Measurements from ENCODE around the gene EPS8L2. TPM values are rescaled to one million over a fixed set of nuclear protein-coding genes. Genes with fewer than 3 reads are reported as not detected.

The EPS8L2 gene
- total RNA-seq, 4 donors from 2014 or later, result 5.6 to 31.6 (median 24.9) TPM

- Histone ChIP-seq H3K9me3 (no peaks in the 10 kb centered on the region), H3K36me3 (no peaks in the 10 kb centered on the region), H3K4me3 (no peak overlapping the region), H3K4me1 (peaks cover 33 to 68% (median 62%) of the 10 kb centered on the region in 4 donors), H3K27me3 (peaks cover 10 to 96% (median 51%) of the 10 kb centered on the region in 4 donors), H3K27ac (replicated peaks in 1 of 4) (no peak overlapping the region)
- intact Hi-C loops (cut with DNase I), result no loop called here
- no peak for DNase-seq (ENCODE audit: extremely low spot score)
- 63% methylated on average over 15 of the region's 19 CpGs for WGBS
- TF ChIP-seq CTCF (IDR thresholded peaks at IDR 0.05) (no peak), POLR2AphosphoS5 (IDR thresholded peaks at IDR 0.05) (no peak), EP300 (IDR thresholded peaks at IDR 0.05) (no peak), POLR2A (IDR thresholded peaks at IDR 0.05; ENCODE audit: low read depth) (no peak)
Observed at GRCh38 chr11:724049-724777, 18.2 kb downstream of the EPS8L2 start.

GRCh38 chr11:724778-725386, 18.9 kb downstream of the EPS8L2 start:
- 74% methylated on average over 15 of the region's 18 CpGs for WGBS
- peaks cover 33 to 70% (median 63%) of the 10 kb centered on the region in 4 donors for H3K4me1 ChIP-seq
- intact Hi-C loops (cut with DNase I), result no loop called here
- H3K27me3 ChIP-seq, result peaks cover 10 to 95% (median 51%) of the 10 kb centered on the region in 4 donors
- no peak overlapping the region for H3K27ac ChIP-seq (replicated peaks in 1 of 4)
- H3K4me3 ChIP-seq, result no peak overlapping the region
- H3K9me3 ChIP-seq, result no peaks in the 10 kb centered on the region
- no peak for DNase-seq (ENCODE audit: extremely low spot score)
- no peaks in the 10 kb centered on the region for H3K36me3 ChIP-seq
- TF ChIP-seq POLR2A (IDR thresholded peaks at IDR 0.05; ENCODE audit: low read depth), result no peak
- TF ChIP-seq CTCF (IDR thresholded peaks at IDR 0.05), result no peak
- TF ChIP-seq EP300 (IDR thresholded peaks at IDR 0.05), result no peak
- no peak for TF ChIP-seq POLR2AphosphoS5 (IDR thresholded peaks at IDR 0.05)

- TF ChIP-seq EP300 (IDR thresholded peaks at IDR 0.05), result no peak
- no peak for TF ChIP-seq POLR2A (IDR thresholded peaks at IDR 0.05; ENCODE audit: low read depth)
- TF ChIP-seq CTCF (IDR thresholded peaks at IDR 0.05), result no peak
- TF ChIP-seq POLR2AphosphoS5 (IDR thresholded peaks at IDR 0.05), result no peak
- intact Hi-C loops (cut with DNase I), result no loop called here
- DNase-seq (ENCODE audit: extremely low spot score), result no peak
- H3K9me3 ChIP-seq, result no peaks in the 10 kb centered on the region
- no peaks in the 10 kb centered on the region for H3K36me3 ChIP-seq
- H3K4me3 ChIP-seq, result peak overlapping the region; percentile 40 to 52 (median 43)
- peaks cover 31 to 65% (median 56%) of the 10 kb centered on the region in 4 donors for H3K4me1 ChIP-seq
- no peak overlapping the region for H3K27ac ChIP-seq (replicated peaks in 1 of 4)
- peaks cover 10 to 86% (median 45%) of the 10 kb centered on the region in 4 donors for H3K27me3 ChIP-seq
- WGBS, result 12% methylated on average over 6 of the region's 53 CpGs
Observed at GRCh38 chr11:725624-726202, 19.7 kb downstream of the EPS8L2 start.

- Histone ChIP-seq H3K9me3 (no peaks in the 10 kb centered on the region), H3K4me3 (peak overlapping the region; percentile 40 to 52 (median 43)), H3K36me3 (no peaks in the 10 kb centered on the region), H3K27me3 (peaks cover 10 to 79% (median 38%) of the 10 kb centered on the region in 4 donors), H3K4me1 (peaks cover 23 to 57% (median 47%) of the 10 kb centered on the region in 4 donors), H3K27ac (replicated peaks in 1 of 4) (peak overlapping the region in 1 of 4 donors; percentile 54)
- DNase-seq (ENCODE audit: extremely low spot score), result no peak
- TF ChIP-seq EP300 (IDR thresholded peaks at IDR 0.05) (no peak), POLR2A (IDR thresholded peaks at IDR 0.05; ENCODE audit: low read depth) (no peak), POLR2AphosphoS5 (IDR thresholded peaks at IDR 0.05) (no peak), CTCF (IDR thresholded peaks at IDR 0.05) (no peak)
- intact Hi-C loops (cut with DNase I), result loop anchor here (1.0 kb wide), 1 partner anchor 171 kb away; no protein-coding TSS in a partner anchor
- WGBS, result 22% methylated on average over 25 of the region's 61 CpGs
Observed at GRCh38 chr11:726278-727220, 20.5 kb downstream of the EPS8L2 start.
